Activated CD8-positive, alpha-beta memory T cell treated with anti-CD3 and anti-CD28 coated beads for 1 hour (primary cell): ENCODE data around the gene NKG7.
A peak's percentile ranks its signal among the peaks of the same experiment; 100 is the strongest.

Experiments
- DNase-seq, 2 donors: peaks; one replicate each; pipeline ENCODE4 v3.0.0-alpha.2; 2020; ENCODE audit warnings: low read depth in 1 of 2; ENCODE audit errors: extremely low read depth in 1 of 2

Gene NKG7

DNA sequence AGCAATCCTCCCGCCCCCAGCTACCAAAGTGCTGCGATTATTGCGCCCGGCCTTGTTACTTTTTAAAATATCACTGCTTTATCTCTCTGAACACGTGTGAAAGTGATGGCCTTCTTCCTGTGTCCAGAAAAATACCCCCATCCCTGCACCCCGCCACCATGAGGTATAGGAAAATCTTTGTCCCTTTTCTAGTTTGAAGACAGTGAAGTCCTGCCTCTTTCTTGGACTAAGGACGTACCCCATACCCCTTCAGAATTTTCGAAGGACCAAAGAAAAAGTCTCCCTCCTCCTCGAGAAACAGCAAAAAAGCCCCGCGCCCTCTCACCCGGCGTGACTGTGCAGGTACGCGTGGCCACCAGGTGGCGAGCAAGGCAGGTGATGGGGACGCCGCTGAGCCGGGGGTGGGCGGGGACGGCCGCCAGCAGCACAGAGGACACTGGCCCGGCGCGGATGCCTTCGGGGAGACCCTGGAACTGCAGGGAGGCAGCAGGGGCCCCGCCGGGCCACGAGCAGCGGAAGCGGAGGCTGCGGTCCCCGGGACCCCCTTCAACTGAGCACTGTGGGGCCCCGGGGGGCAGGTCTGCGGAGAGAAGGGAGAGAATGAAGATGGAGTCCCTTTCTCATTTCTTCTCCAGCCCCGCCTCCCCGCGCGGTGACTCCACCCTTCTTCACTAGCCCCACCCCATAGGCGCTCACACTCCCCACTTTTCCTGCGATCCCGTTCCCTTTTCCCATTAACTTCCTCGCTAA lies 33.7 kb downstream of the NKG7 start:
- peak; percentile 55 to 77 for DNase-seq

DNA sequence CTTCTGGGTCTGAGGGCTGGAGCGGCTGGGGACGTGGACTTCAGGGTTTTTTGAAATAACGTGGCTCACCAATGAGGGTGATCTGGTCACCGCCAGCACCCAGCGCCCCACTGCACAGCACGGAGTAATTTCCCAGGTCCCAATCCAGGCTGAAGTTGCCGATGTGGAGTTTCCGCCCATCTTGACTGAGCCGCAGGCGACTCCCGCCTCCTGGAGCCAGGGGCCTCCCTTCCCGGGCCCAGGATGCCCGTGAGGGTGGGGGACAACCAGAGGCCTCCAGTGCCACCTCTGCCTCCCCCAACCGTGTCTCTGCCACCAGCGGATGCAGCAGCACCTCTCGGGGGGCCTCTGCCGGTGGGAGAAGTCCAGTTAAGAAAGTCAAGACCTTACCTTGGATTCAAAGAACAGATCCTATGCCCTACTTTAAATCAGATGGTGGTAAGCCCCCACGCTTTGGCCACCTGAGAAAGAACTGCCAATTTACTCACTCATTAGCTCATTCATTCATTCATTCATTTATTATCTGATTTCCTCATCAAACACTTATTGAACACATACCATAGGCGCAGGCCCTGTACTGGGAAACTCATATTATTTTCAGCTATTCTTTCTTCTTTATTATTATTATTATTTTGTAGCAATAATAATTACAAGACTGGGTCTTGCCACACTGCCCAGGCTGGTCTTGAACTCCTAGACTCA lies 34.4 kb downstream of the NKG7 start:
- no peak for DNase-seq

DNA sequence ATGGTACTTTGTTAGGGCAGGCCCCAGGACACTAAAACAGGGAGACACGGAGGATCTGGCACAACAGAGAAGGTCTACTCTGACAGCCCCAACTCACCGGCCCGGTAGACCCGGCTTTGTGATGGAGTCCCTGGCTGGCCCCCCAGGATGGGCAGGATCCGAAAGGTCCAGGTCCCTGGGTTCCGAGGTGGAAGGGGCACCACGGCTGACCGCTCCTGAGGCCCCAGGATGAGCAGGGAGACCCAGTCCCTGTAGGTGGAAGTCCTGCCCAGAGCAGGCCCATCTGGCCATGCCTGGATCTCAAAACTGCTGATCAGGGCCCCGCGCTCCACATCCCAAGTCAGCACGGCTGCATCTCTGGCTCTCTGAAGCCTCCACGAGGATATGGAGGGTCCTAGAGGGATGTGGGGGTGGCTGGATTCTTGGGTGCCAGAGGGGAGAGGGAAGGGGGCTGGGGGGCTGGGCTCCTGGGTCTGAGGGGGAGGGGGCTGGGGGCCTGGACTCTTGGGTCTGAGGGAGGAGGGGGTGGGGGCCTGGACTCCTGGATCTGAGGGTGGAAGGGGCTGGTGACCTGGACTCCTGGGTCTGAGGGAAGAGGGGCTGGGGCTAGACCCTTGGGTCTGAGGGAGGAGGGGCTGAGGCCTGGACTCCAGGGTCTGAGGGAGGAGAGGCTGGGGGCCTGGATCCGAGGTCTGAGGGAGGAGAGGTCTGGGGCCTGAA lies 35.2 kb downstream of the NKG7 start:
- DNase-seq, result no peak

DNA sequence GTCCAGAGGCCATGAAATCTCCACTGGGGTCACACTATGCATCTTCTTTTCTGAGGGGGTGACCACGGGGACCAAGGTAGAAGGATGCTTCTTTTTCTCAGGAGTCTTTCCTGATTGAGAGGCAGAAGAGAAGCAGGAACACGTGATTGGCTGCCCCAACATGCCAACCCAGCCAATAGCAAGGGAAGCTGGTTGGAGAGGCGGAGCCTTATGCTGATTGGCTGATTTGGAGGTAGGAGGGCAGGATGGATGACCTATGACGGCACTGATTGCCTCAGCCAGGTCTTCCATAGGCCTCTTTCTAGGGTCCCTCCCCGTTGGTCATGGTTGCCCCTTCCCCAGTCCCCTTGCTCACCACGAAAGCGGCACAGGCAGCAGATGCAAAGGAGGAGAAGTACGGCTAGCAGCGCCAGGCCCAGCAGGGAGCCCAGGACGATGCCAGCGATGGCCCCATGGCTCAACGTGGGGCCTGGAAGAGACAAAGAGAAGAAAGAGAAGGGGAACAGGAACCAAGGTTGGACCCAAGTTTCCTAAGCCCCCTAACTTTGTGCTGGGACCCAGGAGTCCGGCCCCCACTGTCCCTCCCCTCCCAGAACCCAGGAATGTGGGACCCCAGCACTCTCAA lies 38.5 kb downstream of the NKG7 start:
- no peak for DNase-seq

DNA sequence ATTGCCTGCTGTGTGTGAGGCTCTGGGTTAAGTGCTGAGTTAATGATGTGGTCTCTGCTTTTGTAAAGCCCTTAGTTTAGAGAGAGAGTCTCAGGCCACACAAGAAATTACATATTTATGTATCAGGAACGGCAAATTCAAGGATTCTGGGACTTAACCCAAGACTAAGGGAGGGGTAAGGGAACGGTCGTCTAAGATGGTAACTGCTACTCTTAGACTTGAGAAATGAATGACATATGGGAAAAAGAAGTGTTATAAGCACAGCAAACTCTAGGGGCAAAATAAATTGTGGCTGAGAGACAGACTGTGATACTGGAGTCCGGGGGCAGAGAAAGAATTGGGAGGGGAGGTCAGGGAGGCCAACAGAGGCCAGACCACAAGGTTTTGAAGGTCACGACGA lies 40.7 kb downstream of the NKG7 start:
- DNase-seq, result no peak

DNA sequence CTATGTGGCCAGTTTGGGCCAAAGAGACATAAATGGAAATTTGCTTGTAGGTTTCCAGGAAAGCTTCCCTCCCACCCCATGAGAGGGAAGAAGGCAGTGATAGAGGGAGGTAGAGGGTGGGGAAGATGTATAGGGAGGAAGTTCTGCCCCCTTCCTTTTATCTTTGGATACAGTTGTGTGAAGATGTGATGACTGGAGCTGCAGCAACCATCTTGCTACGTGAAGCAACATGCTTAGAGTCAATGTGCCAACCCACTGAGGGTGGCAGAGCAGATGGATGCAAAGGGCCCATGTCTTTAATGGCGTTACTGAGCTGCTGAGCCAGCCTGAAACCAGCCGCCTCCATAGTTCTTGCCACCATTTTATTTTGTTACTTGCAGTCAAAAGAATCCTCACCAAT lies 41.3 kb downstream of the NKG7 start:
- no peak for DNase-seq

DNA sequence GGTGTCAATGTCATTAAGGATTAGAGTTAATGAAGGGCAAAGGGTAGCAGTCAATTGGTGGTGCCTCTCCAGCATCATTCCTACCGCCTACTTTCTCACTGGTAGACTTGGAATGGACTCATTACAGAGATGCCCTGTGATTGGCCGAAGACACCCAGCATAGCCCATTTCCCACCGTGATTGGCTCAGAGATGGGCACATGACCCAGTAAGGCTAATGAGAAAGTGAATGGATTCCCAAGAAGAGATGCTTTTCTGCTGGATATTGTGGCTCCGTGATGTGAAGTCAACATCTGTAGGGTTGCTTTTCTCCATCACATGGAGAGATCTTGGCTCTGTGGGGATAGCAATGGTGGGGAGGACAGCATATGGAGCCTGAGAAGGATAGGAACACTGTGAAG lies 42.1 kb downstream of the NKG7 start:
- DNase-seq, result no peak

DNA sequence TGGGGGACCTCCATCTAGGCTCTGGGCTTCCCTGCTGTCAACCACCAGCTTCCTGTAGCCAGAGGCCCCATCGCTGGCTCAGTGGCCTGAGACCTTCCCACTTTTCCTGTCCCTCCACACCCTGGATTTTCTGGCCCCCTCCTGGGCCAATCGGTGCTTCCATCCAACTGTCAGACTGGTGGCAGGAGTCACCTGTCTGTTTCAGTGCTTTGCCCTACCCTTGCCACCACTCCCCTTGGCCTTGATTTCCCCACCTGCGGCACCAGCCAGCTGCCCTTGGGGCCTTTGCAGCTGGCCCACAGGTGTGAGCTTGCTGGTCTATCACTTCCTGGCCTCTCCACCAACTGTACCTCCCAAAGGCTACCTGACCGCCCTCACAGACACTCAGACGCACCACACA lies 43.0 kb downstream of the NKG7 start:
- no peak for DNase-seq

DNA sequence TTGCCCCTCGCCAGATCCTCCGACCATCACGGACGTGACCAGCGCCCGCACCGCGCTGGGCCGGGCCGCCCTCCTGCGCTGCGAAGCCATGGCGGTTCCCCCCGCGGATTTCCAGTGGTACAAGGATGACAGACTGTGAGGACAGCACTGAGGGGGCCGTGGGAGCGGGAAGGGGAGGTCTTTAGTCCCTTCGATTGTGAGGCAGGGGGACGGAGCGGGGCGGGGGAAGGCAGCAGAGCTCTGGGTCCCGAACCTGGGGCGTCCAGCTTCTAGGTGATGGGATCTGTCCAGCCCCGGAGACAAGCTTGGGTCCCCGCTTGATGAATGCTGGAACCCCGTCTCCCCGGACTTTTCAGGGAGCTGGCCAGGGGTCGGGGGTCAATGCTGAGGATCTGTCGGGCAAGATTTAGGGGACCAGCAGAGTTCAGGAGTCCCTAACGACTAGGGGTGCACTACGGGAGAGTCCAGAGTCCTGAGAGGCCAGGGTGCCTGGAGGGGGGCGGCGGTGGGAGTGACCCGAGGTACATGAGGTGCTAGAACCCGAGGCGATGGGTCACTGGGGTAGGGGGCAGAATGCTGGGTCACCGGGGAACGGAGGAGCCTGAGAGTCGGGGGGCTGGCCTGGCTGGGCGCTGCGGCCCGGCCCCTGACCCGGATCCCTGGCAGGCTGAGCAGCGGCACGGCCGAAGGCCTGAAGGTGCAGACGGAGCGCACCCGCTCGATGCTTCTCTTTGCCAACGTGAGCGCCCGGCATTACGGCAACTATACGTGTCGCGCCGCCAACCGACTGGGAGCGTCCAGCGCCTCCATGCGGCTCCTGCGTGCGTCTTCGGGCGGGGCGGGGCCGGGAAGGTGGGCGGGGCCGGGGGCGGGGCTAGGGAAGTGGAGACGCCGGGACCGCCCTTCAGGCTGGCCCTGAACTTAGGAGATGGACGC lies 45.1 kb downstream of the NKG7 start:
- DNase-seq, result no peak

DNA sequence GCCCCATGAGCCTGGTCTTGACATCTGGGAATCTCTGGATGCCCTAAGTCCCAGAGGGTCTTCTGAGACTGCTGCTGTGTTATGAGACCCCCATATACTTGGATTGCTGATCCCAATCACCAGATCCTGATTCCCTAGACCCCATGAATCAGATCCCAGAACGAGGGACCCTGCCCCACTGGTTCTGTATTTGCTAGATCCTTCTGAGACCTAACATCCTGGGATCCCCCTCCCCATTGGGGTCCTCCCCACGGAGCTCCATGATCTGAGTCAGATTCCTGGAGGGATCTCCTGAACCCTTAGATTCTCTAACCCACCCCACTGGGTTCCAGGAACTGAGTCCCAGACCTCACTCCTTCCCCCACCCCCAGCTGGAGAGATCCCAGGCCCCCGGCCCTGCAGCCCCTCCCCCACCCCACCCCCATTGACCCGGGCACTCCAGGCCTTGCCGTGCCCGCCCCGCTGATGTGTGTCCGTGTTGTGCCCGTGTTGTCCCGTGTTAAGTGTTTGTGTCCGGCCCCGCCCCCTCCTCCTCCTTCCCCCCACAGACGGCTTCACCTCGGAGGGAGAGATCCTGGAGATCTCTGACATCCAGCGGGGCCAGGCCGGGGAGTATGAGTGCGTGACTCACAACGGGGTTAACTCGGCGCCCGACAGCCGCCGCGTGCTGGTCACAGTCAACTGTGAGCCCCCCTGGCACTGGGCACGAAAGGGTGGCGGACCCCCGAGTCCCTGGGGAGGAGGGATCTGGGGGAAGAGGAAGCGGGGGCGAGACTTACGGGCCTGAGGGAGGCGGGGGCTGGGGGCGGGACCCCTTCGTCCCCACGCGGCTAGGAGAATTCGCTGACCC lies 46.0 kb downstream of the NKG7 start:
- no peak for DNase-seq

DNA sequence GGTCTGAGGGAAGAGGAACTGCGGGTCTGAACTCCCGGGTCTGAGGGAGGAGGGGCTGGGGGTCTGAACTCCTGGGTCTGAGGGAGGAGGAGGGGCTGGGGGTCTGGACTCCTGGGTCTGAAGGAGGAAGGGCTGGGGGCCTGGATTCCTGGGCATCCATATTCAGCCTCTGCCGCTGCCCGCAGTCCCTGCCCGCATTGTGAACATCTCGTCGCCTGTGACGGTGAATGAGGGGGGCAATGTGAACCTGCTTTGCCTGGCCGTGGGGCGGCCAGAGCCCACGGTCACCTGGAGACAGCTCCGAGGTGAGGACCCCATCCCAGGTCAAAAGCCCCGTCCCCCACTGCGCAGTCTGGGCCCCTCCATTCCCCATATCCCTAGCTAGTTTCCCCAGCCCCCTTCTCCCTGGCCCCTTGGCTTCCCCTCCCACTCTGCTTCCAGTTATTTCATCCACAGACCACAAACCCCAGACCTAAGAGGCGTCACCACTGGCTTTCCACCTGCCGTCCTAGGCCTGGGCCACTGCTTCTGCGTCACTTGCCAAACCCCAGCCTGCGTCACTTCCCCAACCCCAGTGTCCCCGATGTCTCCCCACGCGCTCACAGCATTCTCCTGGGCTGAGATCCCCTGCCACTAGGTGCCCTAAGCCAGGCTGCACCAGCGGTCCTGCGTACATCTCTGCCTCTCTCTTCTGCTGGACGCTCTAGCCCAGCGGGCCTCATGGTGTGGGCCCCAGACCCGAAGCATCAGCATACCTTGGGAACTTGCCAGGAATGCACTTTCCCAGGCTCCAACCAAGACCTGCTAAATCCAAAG lies 47.1 kb downstream of the NKG7 start:
- DNase-seq, result no peak

DNA sequence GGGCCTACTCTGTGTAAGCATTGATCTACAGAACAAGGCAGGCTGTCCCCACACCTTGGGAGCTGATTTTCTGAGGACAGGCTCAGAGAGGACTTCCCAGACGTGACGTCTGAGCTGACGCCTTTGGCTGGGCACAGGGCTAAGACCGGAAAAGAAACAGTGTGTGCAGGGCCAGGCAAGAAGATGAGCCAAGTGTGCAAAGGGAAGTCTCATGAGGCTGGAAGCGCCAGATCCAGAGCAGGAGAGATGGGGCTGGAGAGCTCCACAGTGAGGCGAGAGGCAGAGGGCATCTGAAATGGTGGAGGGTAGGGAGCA lies 48.3 kb downstream of the NKG7 start:
- no peak for DNase-seq

DNA sequence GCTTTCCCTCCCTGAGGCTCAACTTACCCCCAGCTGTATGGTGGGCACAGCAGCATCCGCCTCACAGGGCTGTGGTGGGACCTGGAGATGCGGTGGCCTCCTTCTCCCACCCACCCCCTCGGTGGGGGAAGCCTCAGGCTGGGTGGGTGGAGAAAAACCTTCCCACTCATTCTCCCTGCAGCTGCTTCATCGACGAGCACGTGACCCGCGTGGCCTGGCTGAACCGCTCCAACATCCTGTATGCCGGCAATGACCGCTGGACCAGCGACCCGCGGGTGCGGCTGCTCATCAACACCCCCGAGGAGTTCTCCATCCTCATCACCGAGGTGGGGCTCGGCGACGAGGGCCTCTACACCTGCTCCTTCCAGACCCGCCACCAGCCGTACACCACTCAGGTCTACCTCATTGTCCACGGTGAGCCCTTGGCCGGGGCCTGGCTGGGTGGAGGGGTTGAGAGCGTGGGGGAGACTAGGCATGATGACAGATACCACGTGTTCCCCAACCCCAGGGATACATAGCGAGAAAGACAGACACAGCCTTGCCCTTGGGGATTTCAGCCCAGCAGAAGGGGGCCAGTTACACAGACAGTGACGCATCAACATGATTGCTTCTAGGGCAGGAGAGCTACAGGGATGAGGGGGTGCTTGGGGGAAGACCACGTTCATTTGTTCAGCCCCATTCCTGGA lies 48.8 kb downstream of the NKG7 start:
- no peak for DNase-seq

DNA sequence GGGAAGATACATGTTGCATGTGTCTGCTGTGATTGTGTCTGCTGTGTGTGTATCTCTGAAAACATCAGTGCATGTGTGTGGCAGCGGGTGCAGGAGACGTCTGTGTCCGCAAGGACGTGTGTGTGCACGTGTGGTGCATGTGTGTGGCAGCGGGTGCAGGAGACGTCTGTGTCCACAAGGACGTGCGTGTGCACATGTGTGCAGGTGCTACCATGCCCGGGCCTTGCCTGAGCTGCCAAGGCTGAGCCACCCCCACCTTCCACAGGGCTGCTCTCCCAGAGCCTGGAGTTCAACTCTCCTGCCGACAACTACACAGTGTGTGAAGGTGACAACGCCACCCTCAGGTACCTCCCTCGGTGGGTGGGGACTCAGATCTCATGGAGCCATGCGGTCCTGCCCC lies 50.7 kb downstream of the NKG7 start:
- no peak for DNase-seq
